DMS53 treated with DMSO at 0.1 percent for 48 hours (cell line): ENCODE measurements around the gene TMEM215.

Experiments
- DNase-seq: peaks from one replicate; lab custom pipeline; 2025; ENCODE audit not compliant: unreplicated experiment; lab: John Stamatoyannopoulos, UW

TMEM215 gene

DNA sequence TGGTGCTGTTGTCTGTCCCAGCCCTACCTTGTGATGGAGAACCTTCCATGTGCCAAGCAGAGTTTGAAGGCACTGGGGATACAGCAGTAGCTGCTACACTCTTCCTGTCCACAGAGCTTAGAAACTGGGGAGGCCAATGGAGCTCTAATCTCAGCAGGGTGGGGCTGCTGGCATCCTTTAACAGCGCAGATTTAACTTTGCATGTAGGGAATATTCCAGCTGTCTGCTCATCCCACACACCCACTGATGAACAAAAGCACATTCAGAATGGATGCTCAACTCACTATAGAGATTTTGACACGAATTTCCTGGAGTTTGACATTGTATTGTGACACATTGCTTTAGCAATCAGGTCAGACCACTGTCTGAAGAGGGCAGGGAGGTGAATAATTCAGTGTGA lies 49.0 kb downstream of the TMEM215 start:
- no peak for DNase-seq
